NCI-H226 (cell line): ENCODE data around the gene BFAR.
"Not testable (repeated sequence)": the region's sequence is repeated elsewhere in the genome, so short reads cannot be mapped to it uniquely, and the experiment has no call there.

Experiments
- DNase-seq: peaks from one replicate; pipeline ENCODE4 v3.0.0-alpha.2; 2015

Gene BFAR, protein sequence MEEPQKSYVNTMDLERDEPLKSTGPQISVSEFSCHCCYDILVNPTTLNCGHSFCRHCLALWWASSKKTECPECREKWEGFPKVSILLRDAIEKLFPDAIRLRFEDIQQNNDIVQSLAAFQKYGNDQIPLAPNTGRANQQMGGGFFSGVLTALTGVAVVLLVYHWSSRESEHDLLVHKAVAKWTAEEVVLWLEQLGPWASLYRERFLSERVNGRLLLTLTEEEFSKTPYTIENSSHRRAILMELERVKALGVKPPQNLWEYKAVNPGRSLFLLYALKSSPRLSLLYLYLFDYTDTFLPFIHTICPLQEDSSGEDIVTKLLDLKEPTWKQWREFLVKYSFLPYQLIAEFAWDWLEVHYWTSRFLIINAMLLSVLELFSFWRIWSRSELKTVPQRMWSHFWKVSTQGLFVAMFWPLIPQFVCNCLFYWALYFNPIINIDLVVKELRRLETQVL

GRCh38 chr16:14632693-14633569 is at the start of gene BFAR:
Gene BFAR, plus strand, starts transcription at chr16:14632951. Its CDS starts 11,396 bp downstream, at chr16:14644347.
- DNase-seq, result peak; percentile 95

GRCh38 chr16:14585287-14585686 is 47.5 kb upstream of the BFAR start:
- no peak for DNase-seq

- no peak for DNase-seq
These were observed 46.0 kb upstream of the BFAR start for GRCh38 chr16:14586637-14587305.

GRCh38 chr16:14600164-14600563 is 32.6 kb upstream of the BFAR start:
- no peak for DNase-seq

DNA sequence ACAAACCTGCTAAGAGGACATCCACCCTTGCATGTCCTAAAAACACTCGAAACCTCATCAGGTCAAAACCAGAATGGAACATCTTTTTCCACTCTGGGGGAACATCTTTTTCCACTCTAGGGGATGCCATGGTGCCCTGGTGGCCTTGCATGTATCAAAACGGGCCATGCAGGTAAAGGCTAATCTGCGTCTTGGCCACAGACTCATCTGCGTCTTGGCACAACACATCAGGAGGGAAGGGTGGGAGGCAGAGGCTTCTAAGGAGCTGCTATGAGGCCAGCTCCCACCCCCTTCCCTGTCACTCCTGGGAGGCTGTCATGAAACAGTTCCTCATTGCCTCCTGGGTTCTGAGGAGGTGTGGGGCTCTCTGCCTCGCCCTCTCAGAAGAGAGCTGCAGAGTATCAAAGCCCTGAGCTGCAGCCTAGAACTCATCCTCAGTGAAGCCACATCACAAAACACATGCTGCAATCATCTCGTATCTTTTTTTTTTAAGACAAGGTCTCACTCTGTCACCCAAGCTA is 30.2 kb upstream of the BFAR start:
- DNase-seq, result no peak

- DNase-seq, result no peak
These were observed 26.6 kb upstream of the BFAR start for GRCh38 chr16:14606102-14606501.

DNA sequence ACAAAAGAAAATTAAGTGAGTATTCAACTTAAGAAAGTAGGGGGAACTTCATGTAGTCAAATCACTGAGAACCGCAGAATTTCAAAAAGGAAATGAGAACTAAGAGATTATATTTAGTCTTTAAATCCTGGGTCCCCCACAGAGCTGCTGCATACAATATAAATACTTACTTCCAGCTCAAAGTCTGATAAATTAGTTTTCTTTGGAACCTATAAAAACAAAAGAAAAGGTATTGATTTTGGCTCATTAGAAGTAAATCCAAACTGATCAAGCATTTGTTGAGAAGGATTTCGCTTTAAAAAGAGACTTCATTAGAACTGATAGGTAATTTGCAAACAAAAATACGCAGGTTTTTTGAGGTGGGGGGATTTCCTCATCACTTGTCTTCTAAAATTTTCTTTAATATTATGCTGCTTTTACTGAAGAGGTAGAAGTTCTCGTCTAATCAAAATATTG is 24.6 kb upstream of the BFAR start:
- no peak for DNase-seq

DNA sequence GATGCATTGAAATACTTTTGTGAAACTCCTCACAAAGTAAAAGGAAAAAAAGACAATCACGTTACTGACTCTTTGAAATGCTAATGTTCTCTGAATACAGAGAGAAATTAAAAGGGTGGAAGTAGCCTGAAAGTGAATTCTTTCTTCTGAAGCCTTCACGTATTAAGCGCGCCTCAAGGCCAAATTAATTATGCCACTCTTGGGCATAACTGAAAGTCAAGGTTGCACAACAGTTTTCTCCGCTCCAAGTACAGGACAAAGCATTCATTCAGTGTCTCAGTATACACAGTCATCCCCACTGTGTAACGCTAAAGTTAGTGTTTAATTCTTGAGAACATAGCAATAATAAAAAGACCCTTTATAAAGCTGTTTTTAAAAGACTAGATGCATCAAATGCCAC is 24.1 kb upstream of the BFAR start:
- no peak for DNase-seq

DNA sequence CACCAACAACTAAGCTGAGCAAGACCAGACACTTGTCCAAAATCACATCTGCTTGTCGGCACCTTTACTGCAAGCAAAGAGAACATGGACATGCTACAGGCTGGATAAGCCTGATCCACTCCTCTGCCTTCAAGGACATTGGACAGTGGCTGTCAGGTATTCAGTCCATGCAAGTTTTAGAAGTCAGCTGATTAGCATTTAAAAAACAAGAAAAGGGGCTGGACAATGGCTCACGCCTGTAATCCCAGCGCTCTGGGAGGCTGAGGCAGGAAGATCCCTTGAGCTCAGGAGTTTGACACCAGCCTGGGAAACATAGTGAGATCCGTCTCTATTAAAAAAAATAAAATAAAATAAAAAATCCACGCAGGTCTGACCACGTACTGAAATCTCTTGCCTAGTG is 23.0 kb upstream of the BFAR start:
- DNase-seq, result no peak

GRCh38 chr16:14611660-14612059 is 21.1 kb upstream of the BFAR start:
- no peak for DNase-seq

GRCh38 chr16:14613991-14614390 is 18.8 kb upstream of the BFAR start:
- no peak for DNase-seq

DNA sequence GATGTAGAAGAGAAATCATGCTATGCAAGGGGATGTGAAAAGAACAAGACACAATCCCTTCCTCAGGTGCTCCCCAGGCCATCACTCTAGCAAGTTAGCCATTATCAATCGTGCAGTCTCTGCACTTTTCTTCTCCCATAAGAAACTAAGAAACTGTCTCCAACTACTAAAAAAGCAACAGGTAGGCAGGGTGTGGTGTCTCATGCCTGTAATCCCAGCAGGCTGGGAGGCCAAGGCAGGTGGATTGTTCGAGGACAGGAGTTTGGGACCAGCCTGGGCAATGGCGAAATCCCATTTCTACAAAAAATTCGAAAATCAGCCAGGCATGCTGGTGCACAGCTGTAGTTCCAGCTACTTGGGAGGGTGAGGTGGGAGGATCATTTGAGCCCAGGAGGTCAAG is 16.5 kb upstream of the BFAR start:
- no peak for DNase-seq

DNA sequence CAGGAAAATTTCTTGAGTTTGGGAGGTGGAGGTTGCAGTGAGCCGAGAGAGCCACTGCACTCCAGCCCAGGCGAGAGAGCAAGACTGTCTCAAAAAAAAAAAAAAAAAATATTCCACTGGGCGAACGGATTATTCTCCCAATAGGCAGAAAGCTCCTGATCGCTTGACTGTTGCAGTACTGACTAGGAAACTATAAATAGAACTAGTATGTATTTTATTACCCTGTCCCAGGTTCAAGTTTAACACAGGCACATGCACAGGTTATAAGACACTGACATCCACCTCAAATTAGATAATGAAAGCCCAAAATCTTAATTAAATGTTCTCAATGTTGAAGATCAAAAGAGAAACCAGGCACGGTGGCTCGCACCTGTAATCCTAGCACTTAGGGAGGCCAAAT is 14.2 kb upstream of the BFAR start:
- no peak for DNase-seq

DNA sequence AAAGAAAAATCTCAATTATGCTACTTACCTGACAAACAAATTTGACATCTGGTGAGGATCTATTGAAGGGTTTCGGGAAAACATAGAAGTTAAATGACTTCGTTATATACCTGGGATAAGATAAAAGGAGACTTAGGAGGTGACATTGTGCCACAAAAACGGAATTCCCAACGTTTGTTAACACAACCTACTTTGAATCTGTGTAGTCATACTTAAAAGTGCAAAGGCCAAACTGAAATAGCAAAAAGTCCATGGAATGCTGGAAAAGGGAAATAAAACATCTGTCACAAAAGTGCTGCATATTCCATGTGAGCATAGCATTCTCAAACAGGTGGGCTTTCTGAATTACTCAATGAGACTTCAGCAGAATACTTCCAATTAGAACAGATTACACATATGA is 5.7 kb upstream of the BFAR start:
- DNase-seq, result no peak

DNA sequence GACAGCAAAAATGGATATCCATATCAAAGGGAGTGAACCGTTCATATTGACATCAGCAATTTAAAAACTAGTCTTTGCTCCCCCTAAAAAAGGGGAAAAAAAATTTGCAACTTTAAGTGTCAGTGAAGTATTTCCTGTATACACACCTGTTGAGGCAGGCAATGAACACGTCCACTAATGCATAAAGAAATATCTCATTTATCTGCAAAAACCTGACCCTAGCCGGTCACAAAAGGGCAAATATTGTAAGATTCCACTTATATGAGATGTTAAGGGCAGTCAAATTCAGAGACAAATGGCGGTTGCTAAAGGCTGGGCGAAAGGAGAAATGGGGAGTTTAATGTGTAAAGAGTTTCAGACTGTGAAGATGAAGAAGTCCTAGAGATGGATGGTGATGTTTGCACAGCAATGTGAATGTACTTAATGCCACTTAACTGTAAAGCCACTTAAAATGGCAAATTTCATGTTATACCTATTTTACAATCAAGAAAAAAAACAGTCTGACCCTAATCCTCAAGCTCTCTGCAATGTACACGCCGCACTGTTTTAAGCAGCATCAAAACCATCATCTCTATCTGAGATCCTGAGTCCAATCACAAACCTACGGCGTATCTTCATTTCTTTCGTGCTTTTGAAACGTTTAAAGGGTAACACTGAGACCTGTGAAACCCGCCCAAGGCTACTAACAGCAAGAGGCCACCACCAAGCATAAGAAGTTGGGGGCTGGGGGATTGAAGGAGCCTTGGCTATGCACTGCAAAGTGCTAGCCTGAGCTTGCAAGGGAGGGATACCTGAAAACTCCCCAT is 3.7 kb upstream of the BFAR start:
- no peak for DNase-seq

DNA sequence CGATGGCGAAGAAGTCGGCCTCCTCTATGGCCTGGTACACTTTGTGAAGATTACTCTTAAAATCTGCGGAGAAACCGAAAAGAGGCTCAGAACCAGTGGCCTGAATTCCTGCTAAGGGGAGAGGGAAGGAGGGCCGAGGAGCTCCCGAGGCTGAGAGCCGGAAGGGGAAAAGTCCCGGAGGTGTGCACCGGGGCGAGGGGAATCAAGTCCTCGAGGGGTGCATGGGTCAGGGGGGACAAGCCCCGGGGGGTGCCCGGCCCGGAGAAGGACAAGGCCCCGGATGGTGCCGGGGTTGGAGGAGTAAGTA is 3.2 kb upstream of the BFAR start:
- no peak for DNase-seq

DNA sequence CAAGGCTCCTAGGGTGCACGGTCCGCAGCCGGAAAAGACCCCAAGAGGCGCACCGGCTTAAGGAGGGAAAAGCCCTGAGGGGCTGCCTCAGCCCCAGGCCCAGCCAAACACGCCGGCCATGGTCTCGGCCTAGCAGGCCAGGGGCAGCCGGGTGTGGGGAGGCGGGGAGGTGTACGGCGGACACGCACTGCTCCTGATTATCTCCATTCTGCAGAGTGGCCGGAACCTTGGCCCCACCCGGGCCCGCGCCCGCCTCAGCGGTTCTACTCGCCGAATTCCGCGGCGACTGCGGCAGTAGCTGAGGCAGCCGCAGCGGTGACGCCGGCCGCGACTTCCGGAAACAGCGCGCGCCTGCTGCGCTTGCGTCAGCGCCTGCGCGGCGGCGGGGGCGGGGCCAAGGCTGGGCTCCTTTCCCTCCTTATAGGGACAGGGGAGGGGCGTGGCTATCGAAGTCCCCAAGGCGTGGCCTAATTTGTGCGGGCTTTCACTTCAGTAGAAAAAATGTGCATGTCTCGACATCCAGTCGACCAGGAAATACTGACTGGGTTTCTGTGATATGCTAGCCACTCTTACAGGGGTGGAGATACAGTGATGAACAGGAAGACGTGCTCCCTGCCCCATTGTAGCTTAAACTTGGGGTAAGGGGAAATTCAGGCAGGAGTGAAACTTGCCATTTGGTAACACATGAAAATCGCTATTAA is 2.7 kb upstream of the BFAR start, which contains the start of gene PARN:
PARN (minus strand) TSS at position 342 of the 701 bp plus-strand sequence; CDS start at position 207, 135 bp downstream.
- peak; percentile 94 for DNase-seq

- DNase-seq, result not testable (repeated sequence)
These were observed 2.0 kb upstream of the BFAR start for GRCh38 chr16:14630620-14631330.

GRCh38 chr16:14634389-14634725 is 1.6 kb downstream of the BFAR start:
- DNase-seq, result no peak

DNA sequence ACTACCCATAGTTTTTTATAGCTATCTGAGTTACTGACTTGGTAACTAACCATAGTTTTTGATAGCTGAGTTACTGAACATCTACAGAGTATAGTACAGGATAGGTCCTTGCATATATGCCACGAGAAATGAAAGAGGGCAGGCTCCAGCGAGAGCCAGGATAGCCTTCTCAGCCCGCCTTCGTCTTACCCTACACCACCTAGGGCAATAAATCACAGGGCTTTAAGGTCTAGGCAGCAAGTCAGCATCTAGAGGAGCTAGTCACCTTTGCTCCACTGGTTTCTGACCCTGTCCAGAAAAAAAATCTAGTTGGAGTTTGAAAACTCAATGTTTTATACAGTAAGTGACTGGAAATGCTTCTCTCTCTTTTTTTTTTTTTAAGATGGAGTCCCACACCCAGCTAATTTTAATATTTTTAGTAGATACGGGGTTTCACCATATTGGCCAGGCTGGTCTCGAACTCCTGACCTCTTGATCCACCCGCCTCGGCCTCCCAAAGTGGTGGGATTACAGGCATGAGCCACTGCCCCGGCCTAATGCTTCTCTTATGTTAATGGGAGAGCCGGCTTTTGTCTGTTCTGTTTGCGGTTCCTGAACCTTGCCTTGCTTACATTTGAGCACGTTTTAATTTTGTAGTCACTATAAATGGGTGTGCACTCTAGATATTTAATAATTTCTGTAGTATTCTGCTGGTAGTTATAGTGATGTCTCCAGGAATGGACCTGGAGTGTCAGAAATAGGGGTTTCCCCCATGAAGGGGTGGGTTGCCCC is 2.8 kb downstream of the BFAR start:
- DNase-seq, result no peak
